NCI-H146 treated with DMSO at 0.1 percent for 48 hours (cell line): ENCODE measurements around the gene ASPSCR1.

ENCODE experiments used
- DNase-seq: peaks from one replicate; lab custom pipeline; 2025; ENCODE audit not compliant: unreplicated experiment; lab: John Stamatoyannopoulos, UW

The ASPSCR1 gene

GRCh38 chr17:81977211-81977808 is at the start of gene ASPSCR1:
TSS of gene ASPSCR1 (plus strand) at chr17:81977629. CDS start at chr17:81977647, 18 bp downstream.
- DNase-seq = peak; percentile 63

GRCh38 chr17:81927653-81928543 is 49.5 kb upstream of the ASPSCR1 start, which contains the start of gene MAFG:
TSS of gene MAFG (minus strand) at chr17:81927735. CDS start at chr17:81923185, 4,550 bp downstream.
- peak; percentile 88 for DNase-seq

DNA sequence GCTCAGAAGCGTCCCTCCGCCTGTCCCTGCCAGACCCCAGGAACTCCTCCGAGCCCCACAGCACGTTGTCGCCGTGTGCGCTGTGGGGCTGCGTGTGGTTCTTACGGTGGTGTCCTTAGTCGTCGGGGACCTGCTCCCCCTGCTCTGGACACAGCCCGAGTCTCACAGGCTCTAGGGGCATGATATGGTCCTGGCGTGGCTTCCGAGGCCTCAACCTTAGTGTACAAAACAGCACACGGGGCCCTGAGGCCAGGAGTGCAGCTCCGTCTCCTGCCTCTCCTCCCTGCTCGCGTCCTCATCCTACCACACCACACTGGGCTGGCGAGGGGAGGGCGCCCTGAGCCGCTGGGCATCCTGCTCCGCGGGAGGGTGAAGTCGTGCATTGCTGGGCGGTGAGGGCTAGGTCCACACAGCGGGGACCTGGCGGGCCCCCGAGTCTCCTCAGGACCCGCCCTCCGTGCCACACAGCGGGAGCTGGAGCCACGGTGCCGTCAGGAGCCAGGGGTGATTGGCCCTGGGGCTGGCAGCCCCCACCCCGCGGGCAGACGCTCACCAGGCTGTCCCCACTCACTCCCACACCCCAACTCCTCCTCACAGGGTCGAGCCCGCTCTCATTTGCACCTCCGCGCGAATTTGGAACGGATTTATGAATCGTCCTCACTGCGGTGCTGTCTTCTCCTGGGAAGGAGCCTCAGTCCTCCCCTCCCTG is 48.7 kb upstream of the ASPSCR1 start:
- no peak for DNase-seq

- no peak for DNase-seq
Observed at GRCh38 chr17:81929253-81930141, 47.9 kb upstream of the ASPSCR1 start.

DNA sequence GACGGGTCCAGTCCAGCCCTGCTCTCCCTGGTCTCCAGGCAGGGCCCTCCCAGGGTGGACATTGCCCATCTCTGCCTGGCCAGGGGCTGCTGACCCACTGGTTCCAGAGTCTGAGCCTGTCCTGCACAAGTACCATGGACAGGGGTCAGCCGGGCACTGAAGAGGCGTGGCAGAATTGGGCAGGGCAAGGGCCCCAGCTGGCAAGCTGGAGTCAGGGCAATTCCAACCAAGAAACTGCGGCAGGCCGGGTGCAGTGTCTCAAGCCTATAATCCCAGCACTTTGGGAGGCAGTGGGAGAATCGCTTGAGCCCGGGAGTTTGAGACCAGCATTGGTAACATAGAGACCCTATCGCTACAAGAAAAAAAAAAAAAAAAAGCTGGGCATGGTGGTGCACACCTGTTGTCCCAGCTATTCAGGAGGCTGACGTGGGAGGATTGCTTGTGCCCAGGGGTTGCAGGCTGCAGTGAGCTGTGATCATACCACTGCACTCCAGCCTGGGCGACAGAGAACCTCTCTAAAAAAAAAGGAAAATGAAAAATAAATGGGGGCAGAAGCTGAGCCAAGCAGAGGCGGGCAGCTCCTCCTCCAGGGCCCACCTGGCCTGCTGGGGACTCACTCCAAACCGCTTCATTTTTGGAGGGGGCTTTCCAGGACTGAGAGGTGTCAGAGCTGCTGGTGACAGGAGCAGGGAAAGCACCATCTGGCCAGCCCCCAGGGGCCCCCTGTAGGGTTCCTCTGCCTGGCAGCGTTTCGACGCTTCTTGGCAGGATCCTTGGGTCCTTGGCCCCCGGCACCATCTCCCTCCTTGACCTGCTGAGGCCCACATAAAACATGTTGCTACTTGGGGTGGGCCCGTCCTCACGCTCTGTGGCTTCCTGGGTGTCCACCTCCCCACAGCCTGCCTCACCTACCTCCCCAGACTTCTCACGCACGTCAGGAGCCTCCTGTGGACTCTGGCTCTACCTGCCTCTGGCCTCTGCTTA is 47.0 kb upstream of the ASPSCR1 start:
- no peak for DNase-seq

DNA sequence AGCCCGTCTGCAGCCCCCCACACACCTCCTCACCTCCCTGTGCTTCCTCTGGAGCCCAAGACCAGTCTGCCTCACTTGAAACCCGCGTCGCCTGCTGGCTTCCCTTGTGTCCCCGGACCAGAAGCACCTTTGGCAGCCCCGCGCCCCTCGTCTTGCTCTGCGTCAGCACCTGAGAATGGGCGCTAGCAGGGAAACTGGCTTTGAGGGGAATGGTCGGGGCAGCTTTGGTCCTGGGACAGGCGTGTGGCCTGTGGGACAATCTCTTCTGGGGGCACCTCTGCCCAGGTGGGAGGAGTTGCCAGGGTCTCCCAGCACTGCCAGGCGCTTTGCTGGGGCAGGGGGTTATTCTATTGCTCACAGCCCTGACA is 46.3 kb upstream of the ASPSCR1 start:
- no peak for DNase-seq

DNA sequence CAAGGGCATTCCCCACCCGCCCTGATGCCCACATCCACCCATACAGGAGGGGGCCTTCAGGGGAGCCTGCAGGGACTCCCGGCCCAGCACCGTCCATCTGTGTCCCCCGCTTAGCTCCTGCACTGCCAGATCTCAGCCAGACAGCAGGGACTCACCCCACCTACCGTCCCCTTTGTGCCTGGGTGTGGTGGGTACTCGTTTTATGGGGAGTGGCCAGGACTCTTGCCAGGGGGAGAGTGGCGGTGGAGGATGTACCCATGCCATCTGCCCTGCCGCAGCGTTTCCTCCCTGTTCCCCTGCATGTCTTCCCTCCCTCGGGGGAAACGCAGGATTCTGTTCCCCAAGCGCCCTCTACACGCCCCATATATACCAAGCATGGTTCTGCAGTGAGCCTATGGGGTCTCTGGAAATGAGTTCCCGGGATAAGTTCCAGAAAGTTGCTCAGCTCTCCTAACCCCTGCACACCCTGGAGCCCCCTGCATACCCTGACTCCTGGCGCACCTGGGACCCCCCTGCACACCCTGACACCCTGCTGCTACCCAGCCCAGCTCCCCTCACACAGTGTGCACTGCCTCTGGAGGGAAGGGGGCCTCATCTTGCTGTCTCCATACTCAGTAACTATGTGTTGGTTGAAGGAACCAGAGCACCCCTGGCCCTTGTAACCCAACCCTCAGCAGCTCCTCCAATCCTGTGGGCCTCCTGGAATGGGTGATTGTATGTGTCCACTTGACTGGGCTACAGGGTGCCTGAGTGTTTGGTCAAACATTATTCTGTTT is 45.7 kb upstream of the ASPSCR1 start:
- no peak for DNase-seq

- no peak for DNase-seq
Observed at GRCh38 chr17:81932333-81932983, 45.0 kb upstream of the ASPSCR1 start.

GRCh38 chr17:81933178-81933699 is 44.2 kb upstream of the ASPSCR1 start:
- DNase-seq = no peak

- no peak for DNase-seq
Observed at GRCh38 chr17:81934098-81934757, 43.2 kb upstream of the ASPSCR1 start.

GRCh38 chr17:81934850-81935708 is 42.4 kb upstream of the ASPSCR1 start:
- DNase-seq = no peak

DNA sequence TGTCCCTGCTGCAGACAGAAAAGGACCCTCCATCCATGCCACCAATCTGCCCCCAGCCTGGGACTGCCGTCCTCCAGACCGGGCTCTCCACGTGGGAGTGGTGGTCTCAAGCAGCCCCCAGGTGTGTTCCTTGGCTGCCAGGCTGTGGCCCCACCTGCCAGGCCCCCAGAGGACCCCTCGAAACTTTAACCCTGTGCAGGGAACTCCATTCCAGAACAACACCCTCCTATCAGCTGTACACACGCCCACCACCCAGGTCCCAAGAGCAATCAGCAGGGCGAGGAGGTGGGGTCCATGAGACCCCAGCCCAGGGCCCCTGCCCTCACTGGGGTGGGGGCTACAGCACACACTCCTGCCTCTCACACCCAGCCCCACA is 41.7 kb upstream of the ASPSCR1 start:
- no peak for DNase-seq

- DNase-seq = no peak
Observed at GRCh38 chr17:81939218-81939617, 38.2 kb upstream of the ASPSCR1 start.

DNA sequence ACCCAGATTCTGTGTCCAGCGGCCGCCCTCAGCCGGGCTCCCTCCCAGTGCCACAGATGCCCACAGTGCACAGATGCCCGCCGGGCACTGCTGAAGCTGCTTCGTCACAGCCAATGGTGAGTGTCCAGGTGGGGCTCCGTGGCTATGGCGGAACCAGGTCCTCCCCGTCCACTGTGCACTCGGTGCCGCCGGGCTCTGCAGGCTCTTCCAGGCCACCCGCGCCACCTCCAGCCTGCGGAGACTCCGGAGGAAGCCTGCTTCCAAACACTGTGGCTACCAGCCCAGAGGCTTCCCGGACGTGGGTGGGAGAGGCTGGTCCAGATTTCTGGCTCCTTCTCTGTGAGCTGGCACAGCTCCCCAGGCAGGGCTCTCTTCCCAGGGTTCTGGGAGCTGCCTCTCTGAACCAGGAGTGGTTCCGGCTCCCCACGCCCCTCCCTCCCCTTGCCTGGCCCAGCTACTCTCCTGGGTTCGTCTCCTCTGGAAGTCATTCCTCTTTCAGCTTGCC is 37.5 kb upstream of the ASPSCR1 start:
- no peak for DNase-seq

DNA sequence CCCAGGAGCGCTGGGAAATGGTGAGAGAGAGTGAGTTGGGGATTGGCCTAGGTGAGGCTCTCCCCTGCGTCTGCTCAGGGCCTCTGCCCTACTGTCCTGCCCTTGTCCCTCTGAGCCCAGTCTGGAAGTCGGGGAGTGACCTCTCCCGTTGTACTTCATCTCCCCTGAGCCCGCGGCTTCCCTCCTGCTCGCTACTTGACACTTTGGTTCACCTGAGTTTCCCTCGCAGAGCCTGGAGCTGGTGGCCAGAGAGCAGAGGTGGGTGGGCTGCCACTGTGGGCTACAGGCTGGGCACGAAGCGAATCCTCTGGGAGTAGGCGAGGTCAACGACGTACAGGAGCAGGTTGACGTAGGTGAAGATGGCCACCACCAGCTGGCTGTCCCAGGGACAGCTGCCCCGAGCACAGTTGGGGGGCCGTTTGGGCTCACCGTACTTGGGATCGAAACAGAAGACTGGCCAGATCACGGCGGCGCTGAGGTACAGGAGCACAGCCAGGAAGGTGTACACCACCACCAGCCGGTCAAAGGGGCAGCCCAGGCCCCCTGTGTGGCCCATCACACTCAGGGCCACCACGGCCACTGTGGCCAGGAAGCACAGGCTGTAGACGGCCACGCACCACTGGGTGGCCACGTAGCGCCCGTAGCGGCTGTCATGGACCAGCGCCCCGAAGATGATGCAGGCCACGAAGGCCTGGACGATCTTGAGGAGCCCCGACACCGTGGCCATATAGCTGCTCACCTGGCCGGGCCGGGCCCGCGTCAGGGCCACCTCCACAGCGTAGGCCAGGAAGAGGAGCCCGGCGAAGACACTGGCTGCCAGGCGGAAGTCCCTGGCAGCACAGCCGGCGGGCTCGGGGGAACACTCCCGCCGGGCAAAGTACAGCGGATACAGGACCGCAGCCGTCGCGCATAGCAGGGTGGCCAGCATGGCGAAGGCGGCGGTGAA is 36.6 kb upstream of the ASPSCR1 start:
- no peak for DNase-seq
